Type B pancreatic cell (in vitro differentiated cells): ENCODE results near the gene CGGBP1. TPM values are rescaled to one million over a fixed set of nuclear protein-coding genes. Genes with fewer than 3 reads are reported as not detected.
A peak's percentile ranks its signal among the peaks of the same experiment; 100 is the strongest.

Source experiments
- DNase-seq: peaks from one replicate; pipeline ENCODE4 v3.0.0; 2021; ENCODE audit warnings: mixed read lengths; ENCODE audit not compliant: unreplicated experiment; ENCODE audit errors: extremely low spot score
- H3K27ac Mint-ChIP-seq: 2 replicates; pipeline ENCODE4 v1.8.0; 2021; ENCODE audit warnings: mild to moderate bottlenecking, mixed read lengths
- H3K27me3 Mint-ChIP-seq: 2 replicates; pipeline ENCODE4 v1.8.0; 2021; ENCODE audit warnings: mixed read lengths
- H3K36me3 Mint-ChIP-seq: 2 replicates; pipeline ENCODE4 v1.8.0; 2021; ENCODE audit warnings: mixed read lengths
- H3K4me1 Mint-ChIP-seq: one replicate; pipeline ENCODE4 v1.8.0; 2021; ENCODE audit warnings: mixed read lengths; ENCODE audit not compliant: unreplicated experiment
- H3K4me3 Mint-ChIP-seq: 2 replicates; pipeline ENCODE4 v1.8.0; 2021; ENCODE audit warnings: mild to moderate bottlenecking, mixed read lengths
- H3K9me3 Mint-ChIP-seq: 2 replicates; pipeline ENCODE4 v1.8.0; 2021; ENCODE audit warnings: mixed read lengths
- total RNA-seq: library from RNA; stranded (reverse); gene quantifications from 2 replicates; pipeline ENCODE4 v1.2.1, GENCODE V29; 2021; ENCODE audit warnings: low replicate concordance
- TF ChIP-seq, protein P1 (sequence below): fragments of 200-600 bp; sonication (generic); conservative IDR thresholded peaks from 2 replicates; pipeline ENCODE4 v1.5.0; 2021; ENCODE audit warnings: antibody characterized with exemption, mild to moderate bottlenecking

Gene CGGBP1
- total RNA-seq, 1 donor from 2014 or later, result 88.9 TPM

DNA sequence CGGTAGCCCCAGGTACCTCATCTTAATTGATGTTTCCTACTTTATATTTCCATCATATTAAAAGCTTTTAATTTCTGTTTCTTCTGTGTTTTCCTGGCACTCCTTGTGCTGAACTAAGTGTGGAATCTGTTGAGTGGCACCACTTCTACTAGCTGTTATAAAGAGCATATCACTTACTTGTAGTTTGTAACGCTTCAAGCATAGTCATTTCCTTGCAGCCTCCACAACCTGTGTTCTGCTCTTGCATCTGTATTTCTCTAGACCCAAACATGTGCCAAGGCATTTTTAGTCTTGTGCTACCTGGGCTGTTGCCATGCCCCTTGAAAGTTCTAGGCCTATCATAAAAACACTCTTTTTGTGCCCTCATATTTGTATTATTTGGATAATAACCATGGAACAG is 16.3 kb upstream of the CGGBP1 start:
- peaks cover 11% of the 10 kb centered on the region for H3K4me1 Mint-ChIP-seq
- no peak overlapping the region for H3K4me3 Mint-ChIP-seq
- peaks cover 12% of the 10 kb centered on the region for H3K36me3 Mint-ChIP-seq
- no peaks in the 10 kb centered on the region for H3K27me3 Mint-ChIP-seq
- TF ChIP-seq, protein P1, sequence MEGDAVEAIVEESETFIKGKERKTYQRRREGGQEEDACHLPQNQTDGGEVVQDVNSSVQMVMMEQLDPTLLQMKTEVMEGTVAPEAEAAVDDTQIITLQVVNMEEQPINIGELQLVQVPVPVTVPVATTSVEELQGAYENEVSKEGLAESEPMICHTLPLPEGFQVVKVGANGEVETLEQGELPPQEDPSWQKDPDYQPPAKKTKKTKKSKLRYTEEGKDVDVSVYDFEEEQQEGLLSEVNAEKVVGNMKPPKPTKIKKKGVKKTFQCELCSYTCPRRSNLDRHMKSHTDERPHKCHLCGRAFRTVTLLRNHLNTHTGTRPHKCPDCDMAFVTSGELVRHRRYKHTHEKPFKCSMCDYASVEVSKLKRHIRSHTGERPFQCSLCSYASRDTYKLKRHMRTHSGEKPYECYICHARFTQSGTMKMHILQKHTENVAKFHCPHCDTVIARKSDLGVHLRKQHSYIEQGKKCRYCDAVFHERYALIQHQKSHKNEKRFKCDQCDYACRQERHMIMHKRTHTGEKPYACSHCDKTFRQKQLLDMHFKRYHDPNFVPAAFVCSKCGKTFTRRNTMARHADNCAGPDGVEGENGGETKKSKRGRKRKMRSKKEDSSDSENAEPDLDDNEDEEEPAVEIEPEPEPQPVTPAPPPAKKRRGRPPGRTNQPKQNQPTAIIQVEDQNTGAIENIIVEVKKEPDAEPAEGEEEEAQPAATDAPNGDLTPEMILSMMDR, result no peak
- H3K27ac Mint-ChIP-seq, result no peak overlapping the region
- DNase-seq, result no peak
- H3K9me3 Mint-ChIP-seq, result peaks cover 4% of the 10 kb centered on the region

DNA sequence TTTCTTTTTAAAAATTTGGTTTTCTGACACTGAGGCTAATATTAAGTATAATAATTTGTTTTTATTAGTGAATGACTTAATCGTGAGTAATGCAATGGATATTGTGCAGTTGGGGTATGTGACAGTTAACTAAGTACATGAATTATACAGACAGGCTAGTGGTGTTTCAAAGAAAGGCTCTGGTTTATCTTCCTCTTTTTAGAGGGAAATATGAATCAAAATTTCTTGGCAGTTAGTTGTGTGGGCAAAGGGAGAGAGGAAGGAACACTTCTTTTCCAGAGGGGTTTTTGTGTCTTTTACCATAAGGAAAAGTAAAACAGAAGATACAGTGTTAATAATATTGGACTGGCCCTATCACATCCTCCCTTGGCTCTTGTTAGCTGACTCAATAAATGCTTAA is 2.9 kb upstream of the CGGBP1 start:
- TF ChIP-seq, protein P1, result no peak
- H3K27me3 Mint-ChIP-seq, result no peaks in the 10 kb centered on the region
- DNase-seq, result no peak
- no peaks in the 10 kb centered on the region for H3K9me3 Mint-ChIP-seq
- H3K4me3 Mint-ChIP-seq, result peak overlapping the region; percentile 52
- no peak overlapping the region for H3K27ac Mint-ChIP-seq
- H3K36me3 Mint-ChIP-seq, result peaks cover 12% of the 10 kb centered on the region
- H3K4me1 Mint-ChIP-seq, result peaks cover 20% of the 10 kb centered on the region

DNA sequence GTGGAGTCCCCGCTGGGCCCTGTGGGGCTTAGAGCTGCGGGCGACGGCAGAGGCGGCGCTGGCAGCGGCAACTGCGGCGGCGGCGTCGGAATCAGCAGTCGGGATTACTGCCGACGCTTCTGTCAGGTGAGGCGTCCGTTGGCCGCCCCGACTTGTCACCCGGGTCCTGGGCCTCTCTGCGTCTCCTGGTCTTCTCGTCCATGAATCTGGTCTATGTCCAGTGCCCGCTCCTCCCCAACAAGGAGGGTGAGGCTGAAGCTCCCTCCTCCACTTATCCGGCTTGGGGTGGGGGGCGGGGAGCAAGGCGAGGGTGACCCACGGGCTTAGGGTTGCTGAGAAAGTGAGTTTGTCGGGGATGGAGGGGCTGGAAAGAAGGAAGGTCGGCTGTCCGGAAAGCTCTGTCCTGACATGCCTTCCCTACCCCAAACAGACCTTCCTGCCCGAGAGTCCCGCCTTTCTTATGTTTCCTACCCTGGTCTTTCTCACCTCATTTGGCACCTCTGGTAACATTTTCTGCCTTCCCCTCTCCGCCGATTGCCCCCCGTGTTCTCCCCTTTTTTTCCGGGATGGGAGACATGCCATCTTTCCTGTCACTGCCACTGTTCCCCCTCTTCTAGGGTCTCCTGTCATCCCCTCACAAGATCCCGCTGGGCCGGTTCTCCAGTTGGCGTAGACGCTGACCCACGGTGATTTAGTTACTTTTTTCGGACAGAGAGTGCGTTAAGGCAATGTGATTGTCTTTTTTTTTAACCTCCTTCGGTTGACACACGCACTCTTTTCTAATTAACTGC is 770 bp upstream of the CGGBP1 start:
- H3K4me3 Mint-ChIP-seq, result peak overlapping the region; percentile 96
- TF ChIP-seq, protein P1, result no peak
- no peak for DNase-seq
- no peaks in the 10 kb centered on the region for H3K9me3 Mint-ChIP-seq
- H3K4me1 Mint-ChIP-seq, result peaks cover 28% of the 10 kb centered on the region
- H3K27ac Mint-ChIP-seq, result peak overlapping the region; percentile 92
- peaks cover 27% of the 10 kb centered on the region for H3K36me3 Mint-ChIP-seq
- H3K27me3 Mint-ChIP-seq, result no peaks in the 10 kb centered on the region

DNA sequence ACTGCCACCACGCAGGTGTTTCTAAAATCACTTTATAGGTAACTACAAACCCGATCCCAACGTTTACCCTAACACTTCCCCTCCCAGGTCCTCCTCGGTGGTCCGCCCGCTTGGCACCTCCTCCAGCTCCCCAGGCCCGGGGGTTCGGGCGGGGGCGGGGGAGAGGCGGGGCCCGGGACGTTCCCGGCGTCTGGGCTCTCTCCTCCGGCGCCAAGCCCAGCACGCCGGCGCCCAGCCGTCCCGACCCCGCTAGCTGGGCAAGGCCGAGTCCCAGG is 562 bp downstream of the CGGBP1 start:
- peak overlapping the region; percentile 96 for H3K4me3 Mint-ChIP-seq
- peak overlapping the region; percentile 89 for H3K27ac Mint-ChIP-seq
- H3K36me3 Mint-ChIP-seq, result peaks cover 24% of the 10 kb centered on the region
- H3K27me3 Mint-ChIP-seq, result no peaks in the 10 kb centered on the region
- DNase-seq, result no peak
- no peaks in the 10 kb centered on the region for H3K9me3 Mint-ChIP-seq
- H3K4me1 Mint-ChIP-seq, result peaks cover 26% of the 10 kb centered on the region
- TF ChIP-seq, protein P1, result no peak

DNA sequence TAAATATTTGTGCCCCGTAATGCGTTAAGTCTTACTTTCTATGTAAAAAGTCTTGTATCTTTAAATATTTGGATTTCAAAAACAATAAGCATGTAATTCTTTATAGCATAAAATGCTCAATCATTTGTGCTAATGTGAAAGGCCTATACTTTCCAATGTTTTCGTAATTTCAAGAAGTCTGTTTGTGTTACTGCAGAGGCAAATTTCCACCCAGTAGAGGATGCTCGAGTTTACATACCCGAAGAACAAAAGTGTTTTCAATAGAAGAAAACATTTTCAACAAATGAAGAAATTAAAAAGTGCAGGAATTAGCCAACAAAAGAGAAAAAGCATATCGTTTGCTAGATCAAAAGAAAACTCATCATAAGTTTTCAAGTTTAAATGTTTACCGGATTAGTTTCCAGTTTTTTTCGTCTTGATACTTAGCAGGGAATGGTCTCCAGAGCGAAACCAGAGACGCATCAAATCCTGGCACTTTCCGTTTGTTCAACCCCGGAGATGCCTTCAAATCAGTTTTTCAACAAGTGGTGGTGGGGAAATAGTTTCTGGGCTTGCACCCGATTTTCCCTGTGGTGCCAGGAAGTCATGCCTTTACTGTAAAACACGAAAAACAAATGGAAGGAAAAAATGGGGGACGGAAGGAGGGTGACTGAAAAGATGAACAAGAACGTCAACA is 1.0 kb downstream of the CGGBP1 start:
- Mint-ChIP-seq H3K4me3 (peak overlapping the region; percentile 96), H3K27ac (peak overlapping the region; percentile 89), H3K9me3 (no peaks in the 10 kb centered on the region), H3K36me3 (peaks cover 24% of the 10 kb centered on the region), H3K4me1 (peaks cover 28% of the 10 kb centered on the region), H3K27me3 (no peaks in the 10 kb centered on the region)
- TF ChIP-seq, protein P1, result no peak
- no peak for DNase-seq
